Esophagus squamous epithelium (tissue), 5 donors: ENCODE measurements around the gene SMAD5. TPM values are rescaled to one million over a fixed set of nuclear protein-coding genes. Genes with fewer than 3 reads are reported as not detected.

ENCODE experiments used
- DNase-seq: peaks from one replicate; lab custom pipeline; 2025; lab: John Stamatoyannopoulos, UW
- H3K27ac ChIP-seq, 4 donors: fragments of 200-600 bp; sonication (generic); one replicate each; pipeline ENCODE4 v1.5.1; 2016 to 2019; ENCODE audit warnings: mild to moderate bottlenecking in 1 of 4
- H3K27me3 ChIP-seq, 4 donors: fragments of 200-600 bp; sonication (generic); 1 replicate in 3 of 4; 2 replicates in 1 of 4; pipeline versions ENCODE4 v1.5.1 to v1.6.0; 2017 to 2021; ENCODE audit warnings: antibody characterized with exemption in 1 of 4
- H3K36me3 ChIP-seq, 3 donors: fragments of 200-600 bp; sonication (generic); one replicate each; pipeline ENCODE4 v1.5.1; 2016 to 2019
- H3K4me1 ChIP-seq, 3 donors: fragments of 200-600 bp; sonication (generic); one replicate each; pipeline ENCODE4 v1.5.1; 2017 to 2019
- H3K4me3 ChIP-seq, 4 donors: fragments of 200-600 bp; sonication (generic); 1 replicate in 3 of 4; 2 replicates in 1 of 4; pipeline ENCODE4 v1.5.1; 2016 to 2019; ENCODE audit warnings: mild to moderate bottlenecking in 2 of 4, moderate library complexity in 1 of 4
- H3K9me3 ChIP-seq, 3 donors: fragments of 200-600 bp; sonication (generic); one replicate each; pipeline ENCODE4 v1.5.1; 2016 to 2019
- POLR2A ChIP-seq, 4 donors: fragments of 450-650 bp; IDR thresholded peaks; one replicate each; pipeline ENCODE4 v1.6.1; 2017; ENCODE audit warnings: antibody characterized with exemption in 4 of 4, mild to moderate bottlenecking in 4 of 4, moderate library complexity in 3 of 4
- WGBS, 2 donors: methylation state at CpG; one replicate each; pipeline ENCODE4 v1.1.5; 2018; 5-methylcytosine and 5-hydroxymethylcytosine counted together
- intact Hi-C: fragments of 100-400 bp; cut with DNase I; formaldehyde crosslinking; loops from one replicate; pipeline ENCODE4 v1.15.0; 2022
- total RNA-seq, 4 donors: library from RNA; depleted of rRNA; stranded (reverse); fragments of >200 nt; gene quantifications; one replicate each; pipeline ENCODE4 v1.1.0, GENCODE V29; 2016
- TF ChIP-seq, protein P1 (sequence below), 6 experiments: fragments of 450-650 bp in 4 of 6; fragments of 200-600 bp in 2 of 6; sonication (generic) in 2 of 6; IDR thresholded peaks; one replicate each; pipeline ENCODE4 v1.5.1; 2016 to 2019; ENCODE audit warnings: antibody characterized with exemption in 6 of 6, mild to moderate bottlenecking in 4 of 6, moderate library complexity in 4 of 6
- donor health status: DM: yes; HTN: yes; CAD: no.

The SMAD5 gene
- total RNA-seq, 4 donors from 2014 or later = 32.0 to 49.6 (median 38.1) TPM

DNA sequence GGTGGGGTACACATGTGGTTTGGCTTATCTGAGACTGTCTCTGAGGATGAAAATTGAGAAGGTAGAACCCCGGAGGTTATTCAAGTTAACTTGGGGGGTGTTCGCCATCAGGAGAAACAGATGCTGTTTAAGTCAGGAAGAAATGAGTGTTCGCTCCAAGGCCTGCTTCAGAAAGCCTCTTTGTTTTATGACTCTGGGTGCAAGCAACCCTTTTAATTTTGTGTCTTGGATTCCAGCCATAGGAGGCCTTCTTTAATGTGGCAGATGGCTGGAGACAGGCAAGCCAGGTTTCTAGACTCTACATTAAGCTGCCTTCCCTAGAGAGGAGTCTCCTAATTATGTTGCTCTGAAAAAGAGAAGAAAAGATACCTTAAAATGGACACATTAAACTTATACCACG lies 4.2 kb upstream of the SMAD5 start:
- WGBS, 2 donors = 90 to 91% methylated on average over 4 of the region's 4 CpGs
- Histone ChIP-seq H3K4me3 (no peak overlapping the region), H3K27ac (no peak overlapping the region), H3K27me3 (peaks cover 0 to 4% (median 0%) of the 10 kb centered on the region in 4 donors), H3K9me3 (no peaks in the 10 kb centered on the region), H3K4me1 (peaks cover 6 to 23% (median 11%) of the 10 kb centered on the region in 3 donors), H3K36me3 (no peaks in the 10 kb centered on the region)
- intact Hi-C loops = no loop called here
- no peak for DNase-seq
- TF ChIP-seq, protein P1, sequence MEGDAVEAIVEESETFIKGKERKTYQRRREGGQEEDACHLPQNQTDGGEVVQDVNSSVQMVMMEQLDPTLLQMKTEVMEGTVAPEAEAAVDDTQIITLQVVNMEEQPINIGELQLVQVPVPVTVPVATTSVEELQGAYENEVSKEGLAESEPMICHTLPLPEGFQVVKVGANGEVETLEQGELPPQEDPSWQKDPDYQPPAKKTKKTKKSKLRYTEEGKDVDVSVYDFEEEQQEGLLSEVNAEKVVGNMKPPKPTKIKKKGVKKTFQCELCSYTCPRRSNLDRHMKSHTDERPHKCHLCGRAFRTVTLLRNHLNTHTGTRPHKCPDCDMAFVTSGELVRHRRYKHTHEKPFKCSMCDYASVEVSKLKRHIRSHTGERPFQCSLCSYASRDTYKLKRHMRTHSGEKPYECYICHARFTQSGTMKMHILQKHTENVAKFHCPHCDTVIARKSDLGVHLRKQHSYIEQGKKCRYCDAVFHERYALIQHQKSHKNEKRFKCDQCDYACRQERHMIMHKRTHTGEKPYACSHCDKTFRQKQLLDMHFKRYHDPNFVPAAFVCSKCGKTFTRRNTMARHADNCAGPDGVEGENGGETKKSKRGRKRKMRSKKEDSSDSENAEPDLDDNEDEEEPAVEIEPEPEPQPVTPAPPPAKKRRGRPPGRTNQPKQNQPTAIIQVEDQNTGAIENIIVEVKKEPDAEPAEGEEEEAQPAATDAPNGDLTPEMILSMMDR (IDR thresholded peaks at IDR 0.05) = no peak
- no peak for TF ChIP-seq POLR2A (IDR thresholded peaks at IDR 0.05)

DNA sequence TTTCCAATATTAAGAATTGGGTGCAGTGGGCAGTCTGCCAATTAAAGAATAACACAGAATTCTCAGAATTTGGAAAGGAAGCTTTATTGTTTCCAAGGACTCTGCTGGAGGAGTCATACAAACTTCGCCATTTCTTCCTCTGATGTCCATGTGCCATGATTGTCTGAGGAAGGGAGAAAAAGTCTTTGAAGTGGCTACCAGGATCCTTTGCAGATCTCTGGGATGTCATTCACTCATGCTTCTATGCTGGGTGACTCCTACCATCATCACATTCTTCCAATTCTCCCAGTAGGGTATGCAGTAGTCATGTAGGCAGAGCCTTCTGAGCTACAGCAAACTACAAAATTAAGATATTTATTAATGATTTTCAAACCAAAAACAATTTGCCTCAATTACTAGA lies 3.2 kb upstream of the SMAD5 start:
- no peak for DNase-seq
- H3K9me3 ChIP-seq = no peaks in the 10 kb centered on the region
- intact Hi-C loops = no loop called here
- peaks cover 6 to 23% (median 11%) of the 10 kb centered on the region in 3 donors for H3K4me1 ChIP-seq
- 69 to 89% methylated on average over 1 of the region's 1 CpG for WGBS, 2 donors
- H3K27me3 ChIP-seq = peaks cover 0 to 4% (median 0%) of the 10 kb centered on the region in 4 donors
- no peaks in the 10 kb centered on the region for H3K36me3 ChIP-seq
- H3K4me3 ChIP-seq = no peak overlapping the region
- TF ChIP-seq, protein P1 (IDR thresholded peaks at IDR 0.05) = no peak
- no peak for TF ChIP-seq POLR2A (IDR thresholded peaks at IDR 0.05)
- H3K27ac ChIP-seq = no peak overlapping the region

DNA sequence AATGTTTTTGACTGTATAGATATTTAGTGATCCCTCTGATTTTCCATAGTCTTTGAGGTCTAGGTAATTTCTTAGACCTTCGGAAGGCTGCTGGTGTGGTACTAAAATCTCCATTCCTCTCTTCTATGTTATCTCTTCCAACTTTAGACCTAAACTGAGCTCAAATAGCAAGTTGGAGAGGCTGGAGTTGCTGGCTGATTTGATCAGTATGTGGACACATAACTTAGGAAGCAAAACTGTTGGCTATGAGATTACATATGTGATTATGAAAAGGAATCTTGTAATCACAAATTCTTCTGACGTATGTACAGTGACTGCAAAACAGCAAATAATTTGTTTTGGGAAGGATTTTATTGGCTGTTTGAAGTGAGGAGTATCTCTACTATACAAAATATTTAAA lies 2.1 kb upstream of the SMAD5 start:
- WGBS, 2 donors = 85 to 92% methylated on average over 2 of the region's 2 CpGs
- intact Hi-C loops = no loop called here

DNA sequence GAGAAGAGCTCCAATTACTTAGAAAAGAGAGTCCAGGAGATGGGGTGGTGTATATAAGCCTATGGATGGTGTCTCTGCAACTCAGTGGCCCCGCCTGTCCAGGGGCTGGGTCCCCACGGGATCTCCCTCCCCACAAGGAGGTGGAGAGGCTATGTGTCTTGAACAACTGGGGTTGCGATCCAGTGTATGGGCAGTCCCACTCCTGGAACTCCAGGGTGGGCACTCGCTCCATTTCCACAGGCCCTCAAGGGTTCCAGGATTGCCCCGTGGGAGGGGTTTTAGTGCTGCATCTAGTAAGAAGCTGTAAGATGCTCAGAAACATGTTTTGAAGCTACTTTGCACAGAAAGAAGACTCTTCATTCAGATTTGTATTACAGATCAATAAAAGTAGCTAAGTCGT lies 558 bp upstream of the SMAD5 start:
- Histone ChIP-seq H3K36me3 (no peaks in the 10 kb centered on the region), H3K27me3 (no peaks in the 10 kb centered on the region), H3K4me1 (peaks cover 6 to 48% (median 25%) of the 10 kb centered on the region in 3 donors), H3K27ac (peak overlapping the region; percentile 94 to 100 (median 99)), H3K9me3 (no peaks in the 10 kb centered on the region), H3K4me3 (peak overlapping the region; percentile 79 to 99 (median 92))
- intact Hi-C loops = no loop called here
- WGBS, 2 donors = 18 to 20% methylated on average over 5 to 6 of the region's 6 CpGs
- TF ChIP-seq POLR2A (IDR thresholded peaks at IDR 0.05) = no peak
- TF ChIP-seq, protein P1 (IDR thresholded peaks at IDR 0.05) = no peak
- no peak for DNase-seq

More for the DNA sequence above, 2.1 kb upstream of the SMAD5 start:
- H3K36me3 ChIP-seq = no peaks in the 10 kb centered on the region
- H3K27ac ChIP-seq = no peak overlapping the region
- peaks cover 6 to 33% (median 20%) of the 10 kb centered on the region in 3 donors for H3K4me1 ChIP-seq
- H3K4me3 ChIP-seq = no peak overlapping the region
- DNase-seq = no peak
- H3K9me3 ChIP-seq = no peaks in the 10 kb centered on the region
- peaks cover 0 to under 1% (median 0%) of the 10 kb centered on the region in 4 donors for H3K27me3 ChIP-seq
- no peak for TF ChIP-seq POLR2A (IDR thresholded peaks at IDR 0.05)
- TF ChIP-seq, protein P1 (IDR thresholded peaks at IDR 0.05) = no peak

DNA sequence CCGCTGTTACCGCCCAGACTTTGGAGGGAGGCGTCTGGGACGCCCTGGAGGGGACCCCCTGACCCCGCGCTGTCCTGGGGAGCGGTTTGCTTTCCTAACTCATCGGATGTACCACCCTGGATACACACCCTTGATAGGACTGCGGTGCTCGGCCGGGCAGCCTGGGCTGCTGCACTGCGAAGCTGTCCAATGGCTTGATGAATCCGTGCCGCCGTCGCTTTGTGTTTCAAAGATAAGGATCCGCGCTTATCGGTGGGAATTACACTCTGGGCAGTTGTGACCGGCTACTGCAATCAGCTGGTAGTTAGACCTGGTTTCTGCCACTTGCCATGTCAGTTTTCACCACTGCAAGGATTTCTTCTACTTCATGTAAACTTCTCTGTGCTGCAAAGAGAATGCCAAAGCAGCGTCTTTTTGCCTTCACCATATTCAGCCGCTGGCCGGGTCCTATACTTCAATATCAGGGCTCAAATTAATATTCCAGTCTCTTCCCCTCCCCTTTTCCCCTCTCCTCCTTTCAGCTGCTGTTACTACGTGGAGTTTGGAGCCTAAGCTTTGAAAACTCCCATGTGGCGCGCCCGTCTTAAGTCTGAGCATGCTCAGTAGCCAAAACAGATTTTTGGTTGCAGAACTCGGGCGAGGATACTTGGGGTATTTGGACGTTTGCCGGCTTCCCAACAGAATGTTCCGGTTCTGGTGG lies 727 bp downstream of the SMAD5 start:
- Histone ChIP-seq H3K27ac (peak overlapping the region; percentile 94 to 100 (median 99)), H3K36me3 (no peaks in the 10 kb centered on the region), H3K27me3 (no peaks in the 10 kb centered on the region), H3K4me1 (peaks cover 12 to 61% (median 34%) of the 10 kb centered on the region in 3 donors), H3K9me3 (no peaks in the 10 kb centered on the region), H3K4me3 (peak overlapping the region; percentile 79 to 99 (median 92))
- WGBS, 2 donors = 0 to 1% methylated on average over 8 to 16 of the region's 32 CpGs
- DNase-seq = no peak
- intact Hi-C loops = no loop called here
- TF ChIP-seq, protein P1 (IDR thresholded peaks at IDR 0.05) = no peak
- TF ChIP-seq POLR2A (IDR thresholded peaks at IDR 0.05) = no peak
